GM23338 (cell line): Measurements from ENCODE around the gene BTG3. TPM values are rescaled to one million over a fixed set of nuclear protein-coding genes. Genes with fewer than 3 reads are reported as not detected.

Experiments used
- ATAC-seq: fragments of 200-7000 bp; cut with Tn5 transposase; 3 replicates; pipeline ENCODE4 v1.9.1; 2020
- DNase-seq: peaks from one replicate; pipeline ENCODE4 v3.0.0-alpha.2; 2015; ENCODE audit warnings: low spot score
- H2AFZ ChIP-seq: fragments of 200-600 bp; sonication (generic); 2 replicates; pipeline ENCODE4 v1.8.0; 2016; ENCODE audit warnings: antibody characterized with exemption, mild to moderate bottlenecking, moderate library complexity
- H3F3A ChIP-seq: fragments of 200-600 bp; sonication (generic); replicated peaks from 2 replicates; pipeline ENCODE4 v1.8.0; 2017; ENCODE audit warnings: antibody characterized with exemption, mixed run types, low read depth
- H3K27ac ChIP-seq: fragments of 200-600 bp; sonication (generic); 2 replicates; pipeline ENCODE4 v1.6.1; 2016; ENCODE audit warnings: low read depth
- H3K27me3 ChIP-seq: fragments of 200-600 bp; sonication (generic); 2 replicates; pipeline ENCODE4 v1.8.0; 2016; ENCODE audit warnings: mild to moderate bottlenecking, mixed run types, moderate library complexity; ENCODE audit not compliant: insufficient read depth
- H3K36me3 ChIP-seq: fragments of 200-600 bp; sonication (generic); 2 replicates; pipeline ENCODE4 v1.8.0; 2016; ENCODE audit warnings: mild to moderate bottlenecking; ENCODE audit not compliant: insufficient read depth
- H3K4me1 ChIP-seq: fragments of 200-600 bp; sonication (generic); 2 replicates; pipeline ENCODE4 v1.8.0; 2016; ENCODE audit warnings: mild to moderate bottlenecking, moderate library complexity; ENCODE audit not compliant: insufficient read depth
- H3K4me2 ChIP-seq: fragments of 200-600 bp; sonication (generic); 2 replicates; pipeline ENCODE4 v1.7.1; 2017; ENCODE audit warnings: mixed run types
- H3K4me3 ChIP-seq: fragments of 200-600 bp; sonication (generic); 2 replicates; pipeline ENCODE4 v1.6.1; 2016; ENCODE audit warnings: mixed run types
- H3K79me2 ChIP-seq: fragments of 200-600 bp; sonication (generic); replicated peaks from 2 replicates; pipeline ENCODE4 v1.8.0; 2017; ENCODE audit warnings: mild to moderate bottlenecking; ENCODE audit not compliant: insufficient read depth
- H3K9me2 ChIP-seq: fragments of 200-600 bp; sonication (generic); 2 replicates; pipeline ENCODE4 v1.8.0; 2017; ENCODE audit not compliant: insufficient read depth
- H4K20me1 ChIP-seq: fragments of 200-600 bp; sonication (generic); replicated peaks from 2 replicates; pipeline ENCODE4 v1.8.0; 2017; ENCODE audit warnings: mild to moderate bottlenecking; ENCODE audit not compliant: insufficient read depth
- H3K27ac Mint-ChIP-seq: 2 replicates; pipeline ENCODE4 v1.8.0; 2020; ENCODE audit warnings: inconsistent platforms, mild to moderate bottlenecking, moderate library complexity, mixed read lengths
- H3K27me3 Mint-ChIP-seq: 3 replicates; pipeline ENCODE4 v1.8.0; 2022; ENCODE audit warnings: low read depth, mild to moderate bottlenecking, moderate library complexity, mixed read lengths, inconsistent platforms; ENCODE audit not compliant: insufficient read depth, poor library complexity
- H3K36me3 Mint-ChIP-seq: 3 replicates; pipeline ENCODE4 v1.8.0; 2021; ENCODE audit warnings: low read depth, mild to moderate bottlenecking, inconsistent platforms, moderate library complexity, mixed read lengths
- H3K4me1 Mint-ChIP-seq: 3 replicates; pipeline ENCODE4 v1.8.0; 2020; ENCODE audit warnings: mild to moderate bottlenecking, inconsistent platforms, mixed read lengths
- H3K4me3 Mint-ChIP-seq: 3 replicates; pipeline ENCODE4 v1.8.0; 2021; ENCODE audit warnings: moderate library complexity, mild to moderate bottlenecking, inconsistent platforms, mixed read lengths
- H3K9me3 Mint-ChIP-seq: 3 replicates; pipeline ENCODE4 v1.8.0; 2020; ENCODE audit warnings: moderate library complexity, mild to moderate bottlenecking, inconsistent platforms, mixed read lengths
- CTCF ChIP-seq, 2 experiments: fragments of 200-600 bp in 1 of 2; sonication (generic) in 1 of 2; conservative IDR thresholded peaks; 2 replicates each; pipeline versions ENCODE4 v1.5.1 to v1.6.1; 2016 to 2017; ENCODE audit warnings: antibody characterized with exemption in 2 of 2, low read depth in 2 of 2, mild to moderate bottlenecking in 2 of 2, moderate library complexity in 1 of 2
- ETS1 ChIP-seq: IDR thresholded peaks from 2 replicates; pipeline ENCODE4 v1.6.1; 2016; ENCODE audit warnings: antibody characterized with exemption
- EZH2 ChIP-seq: fragments of 200-600 bp; sonication (generic); IDR thresholded peaks from one replicate; pipeline ENCODE4 v1.8.0; 2017; ENCODE audit warnings: antibody characterized with exemption, mild to moderate bottlenecking, low read depth; ENCODE audit not compliant: unreplicated experiment
- EZH2phosphoT487 ChIP-seq: fragments of 200-600 bp; sonication (generic); IDR thresholded peaks from one replicate; pipeline ENCODE4 v1.8.1; 2018; ENCODE audit warnings: antibody characterized with exemption; ENCODE audit not compliant: unreplicated experiment
- NANOG ChIP-seq: IDR thresholded peaks from 2 replicates; pipeline ENCODE4 v1.6.1; 2016; ENCODE audit warnings: antibody characterized with exemption, borderline replicate concordance
- POLR2AphosphoS5 ChIP-seq: IDR thresholded peaks from 2 replicates; pipeline ENCODE4 v1.6.1; 2016; ENCODE audit warnings: antibody characterized with exemption, low read depth
- REST ChIP-seq: IDR thresholded peaks from one replicate; pipeline ENCODE4 v1.6.1; 2018; ENCODE audit warnings: antibody characterized with exemption; ENCODE audit not compliant: unreplicated experiment
- ZNF114 ChIP-seq: fragments of 250-450 bp; sonication (Bioruptor Pico); IDR thresholded peaks from 2 replicates; pipeline ENCODE4 v1.5.0; 2020; ENCODE audit warnings: mild to moderate bottlenecking, moderate library complexity
- ZNF462 ChIP-seq: fragments of 250-450 bp; sonication (Bioruptor Pico); IDR thresholded peaks from 2 replicates; pipeline ENCODE4 v1.5.0; 2020; ENCODE audit warnings: mild to moderate bottlenecking, moderate library complexity
- polyA plus RNA-seq: library from polyadenylated mRNA; unstranded; fragments of >200 nt; fragmentation: Nextera tagmentation; extraction: Ambion mirVana; gene quantifications from 2 replicates; pipeline ENCODE4 v1.2.1, GENCODE V29; 2016
- total RNA-seq: library from RNA; depleted of rRNA; stranded (reverse); fragments of >200 nt; shearing (Covaris generic); gene quantifications from 2 replicates; pipeline ENCODE4 v1.2.3, GENCODE V29; 2014

Gene BTG3
- total and polyA plus RNA-seq, 2 experiments from 2014 or later = 24.0 to 43.8 TPM

- TF ChIP-seq ZNF462 (CRISPR knock-in tag) (no peak), POLR2AphosphoS5 (no peak), ZNF114 (CRISPR knock-in tag) (no peak), CTCF (conservative IDR thresholded peaks at IDR 0.05; ENCODE audit: low read depth in 2 of 2) (no peak)
These were observed 47.8 kb upstream of the BTG3 start (continued) for GRCh38 chr21:17660452-17660851.

GRCh38 chr21:17658931-17659330 lies 46.2 kb upstream of the BTG3 start:
- H3K9me2 ChIP-seq = peaks cover 10% of the 10 kb centered on the region; the same call in 1 of the 2 replicates
- Mint-ChIP-seq H3K27ac (no peak overlapping the region), H3K4me1 (peaks cover 7% of the 10 kb centered on the region; the same call in 2 of the 3 replicates), H3K27me3 (no peaks in the 10 kb centered on the region), H3K4me3 (no peak overlapping the region), H3K36me3 (no peaks in the 10 kb centered on the region), H3K9me3 (peaks cover 3% of the 10 kb centered on the region; the same call in 1 of the 3 replicates)
- DNase-seq (no peak), ATAC-seq (no peak)
- no peak overlapping the region for H3K4me3 ChIP-seq
- H4K20me1 ChIP-seq = no peaks in the 10 kb centered on the region
- 0 out of 2 replicates have a peak overlapping the region, but pooled peaks have one; percentile 56 for H2AFZ ChIP-seq
- H3K36me3 ChIP-seq = no peaks in the 10 kb centered on the region
- H3K79me2 ChIP-seq = no peaks in the 10 kb centered on the region
- peaks cover 4% of the 10 kb centered on the region; the same call in 1 of the 2 replicates for H3K4me1 ChIP-seq
- no peaks in the 10 kb centered on the region for H3K27me3 ChIP-seq
- no peak overlapping the region for H3K27ac ChIP-seq
- no peaks in the 10 kb centered on the region for H3F3A ChIP-seq
- no peak overlapping the region for H3K4me2 ChIP-seq
- TF ChIP-seq CTCF (conservative IDR thresholded peaks at IDR 0.05; ENCODE audit: low read depth in 2 of 2) = no peak
- no peak for TF ChIP-seq ETS1
- no peak for TF ChIP-seq ZNF114 (CRISPR knock-in tag)
- no peak for TF ChIP-seq EZH2phosphoT487
- TF ChIP-seq POLR2AphosphoS5 = no peak
- no peak for TF ChIP-seq NANOG
- no peak for TF ChIP-seq REST
- no peak for TF ChIP-seq EZH2
